ENCODE measurements around the gene EPM2A.

The EPM2A gene

DNA sequence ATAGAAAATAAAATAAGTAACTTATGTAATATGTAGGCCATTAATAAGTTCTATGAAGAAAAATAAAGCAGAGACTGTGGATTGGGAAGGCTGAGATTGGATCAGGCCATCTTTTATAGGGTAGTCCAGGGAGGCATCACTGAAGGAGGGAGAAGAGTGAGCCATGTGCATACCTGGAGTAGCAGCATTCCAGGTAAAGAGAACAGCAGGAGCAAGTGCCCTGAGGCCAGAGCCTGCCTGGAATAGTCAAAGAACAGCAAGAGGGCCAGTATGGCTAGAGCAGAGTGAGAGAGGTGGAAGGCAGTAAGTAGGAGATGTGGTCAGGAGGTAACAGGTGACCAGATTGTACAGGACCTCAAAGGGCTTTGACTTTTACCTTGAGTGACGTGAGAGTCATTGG is 112.1 kb downstream of the EPM2A start:
- no peak for TF ChIP-seq CTCF (IDR thresholded peaks at IDR 0.05; ENCODE audit: insufficient read depth, missing control alignments)
- DNase-seq (ENCODE audit: insufficient read length, low spot score) (no peak), FAIRE-seq (no peak)

- FAIRE-seq, result no peak
- no peak for TF ChIP-seq CTCF (IDR thresholded peaks at IDR 0.05; ENCODE audit: insufficient read depth, missing control alignments)
- no peak for DNase-seq (ENCODE audit: insufficient read length, low spot score)
Observed at GRCh38 chr6:145621776-145622175, 113.5 kb downstream of the EPM2A start.

DNA sequence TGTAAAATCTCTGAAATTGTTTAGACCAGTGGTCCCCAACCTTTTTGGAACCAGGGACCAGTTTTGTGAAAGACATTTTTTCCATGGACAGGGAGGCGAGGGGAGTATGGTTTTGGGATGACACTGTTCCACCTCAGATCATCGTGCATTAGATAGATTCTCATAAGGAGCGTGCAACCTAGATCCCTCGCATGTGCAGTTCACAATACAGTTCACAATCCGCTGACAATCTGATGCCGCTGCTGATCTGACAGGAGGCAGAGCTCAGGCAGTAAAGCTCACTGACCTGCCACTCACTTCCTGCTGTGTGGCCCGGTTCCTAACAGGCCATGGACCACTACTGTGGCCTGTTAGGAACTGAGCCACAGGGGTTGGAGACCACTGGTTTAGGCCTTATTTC is 115.2 kb downstream of the EPM2A start:
- FAIRE-seq, result no peak
- no peak for TF ChIP-seq CTCF (IDR thresholded peaks at IDR 0.05; ENCODE audit: insufficient read depth, missing control alignments)
- DNase-seq (ENCODE audit: insufficient read length, low spot score), result no peak

DNA sequence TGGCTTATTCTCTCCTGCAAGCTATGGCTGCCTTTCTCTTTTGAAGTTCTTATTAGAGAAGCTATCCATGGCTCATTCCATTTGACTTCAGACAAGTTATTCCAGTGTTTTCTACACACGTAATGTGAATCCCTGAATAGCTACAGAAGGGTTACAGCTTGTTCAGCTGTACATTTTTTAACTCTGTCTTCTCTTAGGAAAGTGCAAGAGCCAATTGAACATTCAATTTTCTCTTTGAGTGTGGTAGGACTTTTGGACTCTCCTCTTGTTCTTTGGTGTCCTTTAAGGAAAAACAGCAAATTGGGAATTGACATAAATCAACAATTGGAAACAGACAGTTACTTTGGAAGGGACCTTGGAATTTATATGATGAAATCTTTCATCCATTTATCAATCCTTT is 125.8 kb downstream of the EPM2A start:
- no peak for TF ChIP-seq CTCF (IDR thresholded peaks at IDR 0.05; ENCODE audit: insufficient read depth, missing control alignments)
- no peak for FAIRE-seq
- no peak for DNase-seq (ENCODE audit: insufficient read length, low spot score)

DNA sequence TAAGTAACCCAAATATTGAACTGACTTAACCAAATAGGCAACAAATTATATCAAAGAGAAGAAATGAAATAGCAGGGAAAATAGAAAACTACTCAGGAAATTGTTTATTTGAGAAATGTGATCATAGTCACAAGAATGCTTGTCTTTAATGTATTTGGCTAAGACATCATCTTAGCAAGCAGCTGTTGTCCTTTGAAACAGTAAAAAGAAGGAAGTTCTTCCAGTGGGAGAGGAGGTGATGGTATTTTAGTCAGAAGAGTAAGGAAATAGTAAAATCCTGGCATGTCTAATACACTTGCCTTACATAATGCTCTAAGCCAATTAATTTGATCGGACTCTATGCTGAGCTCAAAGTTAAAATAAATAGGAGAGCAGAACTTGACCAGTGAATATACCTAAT is 126.5 kb downstream of the EPM2A start:
- TF ChIP-seq CTCF (IDR thresholded peaks at IDR 0.05; ENCODE audit: insufficient read depth, missing control alignments), result no peak
- FAIRE-seq (no peak), DNase-seq (ENCODE audit: insufficient read length, low spot score) (no peak)

GRCh38 chr6:145603991-145604390 is 131.3 kb downstream of the EPM2A start:
- TF ChIP-seq CTCF (IDR thresholded peaks at IDR 0.05; ENCODE audit: insufficient read depth, missing control alignments), result no peak
- DNase-seq (ENCODE audit: insufficient read length, low spot score) (no peak), FAIRE-seq (no peak)

GRCh38 chr6:145603424-145603833 is 131.9 kb downstream of the EPM2A start:
- no peak for TF ChIP-seq CTCF (IDR thresholded peaks at IDR 0.05; ENCODE audit: insufficient read depth, missing control alignments)
- DNase-seq (ENCODE audit: insufficient read length, low spot score) (no peak), FAIRE-seq (no peak)
